Common myeloid progenitor, CD34-positive (primary cell): ENCODE results near the gene KDM4C.

Source experiments
- CTCF ChIA-PET: fragments of 350-600 bp; sonication (Branson Sonifier 250); formaldehyde crosslinking; loops from one replicate; lab custom pipeline; 2021; ENCODE audit warnings: antibody characterized with exemption; lab: Charles Lee
- POLR2A ChIA-PET: fragments of 350-600 bp; sonication (Branson Sonifier 250); formaldehyde crosslinking; loops from one replicate; lab custom pipeline; 2021; ENCODE audit warnings: antibody characterized with exemption; lab: Charles Lee
- DNase-seq, 3 donors: peaks; one replicate each; pipeline versions ENCODE4 v3.0.0 to v3.0.0-alpha.2; 2013
- H3K27ac ChIP-seq, 2 experiments: 1 replicate in 1 of 2; 2 replicates in 1 of 2; pipeline ENCODE4 v1.7.0; 2013; ENCODE audit warnings: inconsistent platforms in 2 of 2, low read length in 2 of 2, mild to moderate bottlenecking in 2 of 2, low read depth in 1 of 2, moderate library complexity in 1 of 2; ENCODE audit not compliant: severe bottlenecking in 2 of 2, insufficient read depth in 1 of 2, poor library complexity in 1 of 2
- H3K27me3 ChIP-seq, 5 experiments: replicated peaks in 2 of 5; 1 replicate in 3 of 5; 2 replicates in 2 of 5; pipeline versions ENCODE4 v1.6.1 to v1.7.0; 2013; ENCODE audit warnings: low read length in 4 of 5, mild to moderate bottlenecking in 2 of 5, moderate library complexity in 2 of 5, inconsistent platforms in 1 of 5; ENCODE audit not compliant: insufficient read depth in 5 of 5, control insufficient read depth in 4 of 5
- H3K36me3 ChIP-seq, 4 experiments: 1 replicate in 2 of 4; 2 replicates in 2 of 4; pipeline versions ENCODE4 v1.6.1 to v1.7.0; 2013; ENCODE audit warnings: low read length in 3 of 4, control low read depth in 1 of 4, mild to moderate bottlenecking in 1 of 4; ENCODE audit not compliant: control insufficient read depth in 4 of 4, insufficient read depth in 4 of 4
- H3K4me1 ChIP-seq, 4 experiments: 1 replicate in 3 of 4; 2 replicates in 1 of 4; pipeline versions ENCODE4 v1.6.1 to v1.7.1; 2013; ENCODE audit warnings: low read length in 3 of 4, mild to moderate bottlenecking in 3 of 4, control low read depth in 1 of 4, inconsistent platforms in 1 of 4, moderate library complexity in 1 of 4; ENCODE audit not compliant: control insufficient read depth in 4 of 4, insufficient read depth in 4 of 4; ENCODE audit errors: control extremely low read depth in 1 of 4
- H3K4me3 ChIP-seq, 7 experiments: 1 replicate in 4 of 7; 2 replicates in 3 of 7; pipeline versions ENCODE4 v1.5.1 to v1.7.0; 2013; ENCODE audit warnings: mild to moderate bottlenecking in 7 of 7, low read length in 6 of 7, moderate library complexity in 6 of 7, inconsistent platforms in 2 of 7, low read depth in 2 of 7, control low read depth in 1 of 7; ENCODE audit not compliant: insufficient read depth in 4 of 7, control insufficient read depth in 1 of 7; ENCODE audit errors: extremely low read depth in 1 of 7
- H3K9me3 ChIP-seq, 5 experiments: 1 replicate in 4 of 5; 2 replicates in 1 of 5; pipeline versions ENCODE4 v1.6.1 to v1.7.1; 2013; ENCODE audit warnings: low read length in 4 of 5, mild to moderate bottlenecking in 2 of 5, inconsistent platforms in 1 of 5, low read depth in 1 of 5, moderate library complexity in 1 of 5; ENCODE audit not compliant: control insufficient read depth in 4 of 5, insufficient read depth in 2 of 5; ENCODE audit errors: control extremely low read depth in 1 of 5
- WGBS: methylation state at CpG from one replicate; pipeline ENCODE4 v1.1.5; 2013; ENCODE audit not compliant: insufficient coverage; 5-methylcytosine and 5-hydroxymethylcytosine counted together

Gene KDM4C

GRCh38 chr9:6827439-6828145 lies 69.8 kb downstream of the KDM4C start:
- POLR2A ChIA-PET = interaction anchor here (0.6 kb wide), 1 partner anchor 995 kb away, joined by 3 read pairs; no protein-coding TSS in a partner anchor

DNA sequence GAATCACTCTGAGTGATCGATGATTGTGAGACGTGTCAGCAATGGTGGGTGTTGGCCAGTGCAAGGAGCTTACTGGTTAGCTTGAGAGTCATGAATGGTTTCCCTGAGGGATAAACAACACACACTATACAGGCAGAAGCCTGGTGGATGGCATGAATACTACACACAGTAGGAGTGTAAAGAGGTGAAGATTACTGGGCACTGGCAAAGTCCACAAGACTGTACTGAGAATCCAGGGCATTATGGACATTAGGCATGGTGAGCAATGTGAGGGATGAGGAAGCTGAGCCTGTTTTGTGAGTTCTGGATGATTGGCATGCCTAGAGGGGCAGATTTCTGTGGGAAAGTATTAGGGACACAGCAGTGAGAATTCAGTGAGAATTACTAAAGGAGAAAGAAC lies 71.3 kb downstream of the KDM4C start:
- H3K9me3 ChIP-seq = peaks cover 0 to 6% (median 3%) of the 10 kb centered on the region in 5 experiments
- CTCF ChIA-PET = interaction anchor here (1.1 to 3.5 kb wide), 2 partner anchors 11 to 29 kb away, joined by 4 to 27 read pairs; no protein-coding TSS in a partner anchor
- peak overlapping the region in 1 of 2 experiments; percentile 2 for H3K27ac ChIP-seq
- POLR2A ChIA-PET = no interaction called here
- H3K27me3 ChIP-seq = no peaks in the 10 kb centered on the region
- H3K4me1 ChIP-seq = no peaks in the 10 kb centered on the region
- H3K4me3 ChIP-seq = no peak overlapping the region
- no peak for DNase-seq
- no CpG with 5 or more reads among the region's 2 CpGs for WGBS
- H3K36me3 ChIP-seq = peaks cover 2 to 17% (median 6%) of the 10 kb centered on the region in 4 experiments

More at GRCh38 chr9:6827439-6828145, 69.8 kb downstream of the KDM4C start:
- H3K27ac ChIP-seq = no peak overlapping the region
- peaks cover 5 to 27% (median 13%) of the 10 kb centered on the region in 4 experiments for H3K36me3 ChIP-seq
- DNase-seq = peak; percentile 61 to 82 (median 77)
- H3K4me1 ChIP-seq = no peaks in the 10 kb centered on the region
- no peak overlapping the region for H3K4me3 ChIP-seq
- peaks cover 0 to 6% (median 3%) of the 10 kb centered on the region in 5 experiments for H3K9me3 ChIP-seq
- WGBS = 100% methylated on average over 2 of the region's 4 CpGs
- CTCF ChIA-PET = interaction anchor here (0.6 to 3.7 kb wide), 24 partner anchors 9 to 712 kb away, joined by 3 to 27 read pairs (median 4); no protein-coding TSS in a partner anchor
- H3K27me3 ChIP-seq = no peaks in the 10 kb centered on the region

- no peak for DNase-seq
- no peaks in the 10 kb centered on the region for H3K4me1 ChIP-seq
- H3K27ac ChIP-seq = no peak overlapping the region
- peaks cover 4 to 19% (median 10%) of the 10 kb centered on the region in 4 experiments for H3K36me3 ChIP-seq
- H3K4me3 ChIP-seq = no peak overlapping the region
- peaks cover 0 to 6% (median 3%) of the 10 kb centered on the region in 5 experiments for H3K9me3 ChIP-seq
- CTCF ChIA-PET = interaction anchor here (1.1 to 3.5 kb wide), 2 partner anchors 11 to 28 kb away, joined by 4 to 27 read pairs; no protein-coding TSS in a partner anchor
- H3K27me3 ChIP-seq = no peaks in the 10 kb centered on the region
- POLR2A ChIA-PET = no interaction called here
Observed at GRCh38 chr9:6829536-6829935, 71.8 kb downstream of the KDM4C start.

- H3K9me3 ChIP-seq = peaks cover 0 to 11% (median 3%) of the 10 kb centered on the region in 5 experiments
- H3K4me1 ChIP-seq = no peaks in the 10 kb centered on the region
- ChIA-PET POLR2A (no interaction called here), CTCF (no interaction called here)
- peak in 1 of 3 donors; percentile 8 for DNase-seq
- H3K4me3 ChIP-seq = no peak overlapping the region
- 96% methylated on average over 10 of the region's 12 CpGs for WGBS
- peaks cover 11 to 26% (median 18%) of the 10 kb centered on the region in 4 experiments for H3K36me3 ChIP-seq
- H3K27me3 ChIP-seq = no peaks in the 10 kb centered on the region
- H3K27ac ChIP-seq = no peak overlapping the region
Observed at GRCh38 chr9:6833518-6834192, 75.9 kb downstream of the KDM4C start.

GRCh38 chr9:6834306-6834705 lies 76.5 kb downstream of the KDM4C start:
- Histone ChIP-seq H3K4me3 (no peak overlapping the region), H3K4me1 (no peaks in the 10 kb centered on the region), H3K27me3 (no peaks in the 10 kb centered on the region), H3K36me3 (peaks cover 11 to 26% (median 16%) of the 10 kb centered on the region in 4 experiments), H3K27ac (no peak overlapping the region), H3K9me3 (peaks cover 0 to 11% (median 3%) of the 10 kb centered on the region in 5 experiments)
- WGBS = 99% methylated on average over 20 of the region's 20 CpGs
- CTCF ChIA-PET = interaction anchor here (0.6 kb wide), 1 partner anchor 24 kb away, joined by 4 read pairs; no protein-coding TSS in a partner anchor
- POLR2A ChIA-PET = no interaction called here
- DNase-seq = no peak

GRCh38 chr9:6838158-6838557 lies 80.4 kb downstream of the KDM4C start:
- Histone ChIP-seq H3K27ac (no peak overlapping the region), H3K27me3 (no peaks in the 10 kb centered on the region), H3K4me3 (no peak overlapping the region), H3K4me1 (no peaks in the 10 kb centered on the region), H3K36me3 (peaks cover 13 to 16% (median 14%) of the 10 kb centered on the region in 4 experiments), H3K9me3 (peaks cover 0 to 5% (median 0%) of the 10 kb centered on the region in 5 experiments)
- POLR2A ChIA-PET = no interaction called here
- WGBS = 79% methylated on average over 2 of the region's 6 CpGs
- CTCF ChIA-PET = interaction anchor here (4.3 kb wide), 1 partner anchor 10 kb away, joined by 27 read pairs; no protein-coding TSS in a partner anchor
- no peak for DNase-seq
